Liver (tissue), 3 donors: ENCODE data around the gene EVI5.

Experiments
- ATF3 ChIP-seq: IDR thresholded peaks from 2 replicates; pipeline ENCODE4 v1.6.1; 2016; ENCODE audit warnings: antibody characterized with exemption
- CTCF ChIP-seq: fragments of 150-350 bp; IDR thresholded peaks from 2 replicates; pipeline ENCODE4 v1.5.1; 2017; ENCODE audit warnings: improper control_type of control experiment, low read depth, low read length; ENCODE audit not compliant: missing input control
- EGR1 ChIP-seq, 2 donors: IDR thresholded peaks; 2 replicates each; pipeline ENCODE4 v1.6.1; 2016 to 2018; ENCODE audit warnings: antibody characterized with exemption in 2 of 2, low read depth in 2 of 2
- HNF4A ChIP-seq, 2 donors: conservative IDR thresholded peaks; 2 replicates each; pipeline ENCODE4 v1.6.1; 2016; ENCODE audit warnings: antibody characterized with exemption in 2 of 2, mild to moderate bottlenecking in 2 of 2
- HNF4G ChIP-seq: IDR thresholded peaks from 2 replicates; pipeline ENCODE4 v1.6.1; 2016; ENCODE audit warnings: antibody characterized with exemption
- JUND ChIP-seq, 2 donors: IDR thresholded peaks; 2 replicates each; pipeline ENCODE4 v1.6.1; 2016; ENCODE audit warnings: antibody characterized with exemption in 2 of 2
- MAX ChIP-seq: IDR thresholded peaks from 2 replicates; pipeline ENCODE4 v1.6.1; 2016; ENCODE audit warnings: antibody characterized with exemption
- REST ChIP-seq: IDR thresholded peaks from 2 replicates; pipeline ENCODE4 v1.6.1; 2016; ENCODE audit warnings: antibody characterized with exemption, mild to moderate bottlenecking
- SP1 ChIP-seq: IDR thresholded peaks from 2 replicates; pipeline ENCODE4 v1.6.1; 2018; ENCODE audit warnings: antibody characterized with exemption, mild to moderate bottlenecking
- TAF1 ChIP-seq: conservative IDR thresholded peaks from 2 replicates; pipeline ENCODE4 v1.6.1; 2016; ENCODE audit warnings: antibody characterized with exemption, mild to moderate bottlenecking
- YY1 ChIP-seq: IDR thresholded peaks from 2 replicates; pipeline ENCODE4 v1.6.1; 2016; ENCODE audit warnings: antibody characterized with exemption, mild to moderate bottlenecking
- ZBTB33 ChIP-seq: IDR thresholded peaks from 2 replicates; pipeline ENCODE4 v1.6.1; 2016; ENCODE audit warnings: antibody characterized with exemption
- donor health status: healthy.
- donor health status: healthy.

GRCh38 chr1:92804721-92805201 is 19.9 kb upstream of the EVI5 start:
- no peak for TF ChIP-seq EGR1 (IDR thresholded peaks at IDR 0.05; ENCODE audit: low read depth in 2 of 2)
- no peak for TF ChIP-seq ATF3
- TF ChIP-seq TAF1: no peak
- TF ChIP-seq REST: no peak
- no peak for TF ChIP-seq CTCF
- no peak for TF ChIP-seq MAX
- TF ChIP-seq HNF4A (conservative IDR thresholded peaks at IDR 0.05): no peak
- TF ChIP-seq HNF4G: no peak
- no peak for TF ChIP-seq YY1
- peak; percentile 45 to 61 for TF ChIP-seq JUND (IDR thresholded peaks at IDR 0.05)
- peak; percentile 47 for TF ChIP-seq SP1
- no peak for TF ChIP-seq ZBTB33
